Fibroblast of peridontal ligament (primary cell): ENCODE measurements around the gene DCTN5.
"Not testable (repeated sequence)": the region's sequence is repeated elsewhere in the genome, so short reads cannot be mapped to it uniquely, and the experiment has no call there.

ENCODE experiments used
- DNase-seq: peaks from one replicate; pipeline ENCODE4 v3.0.0-alpha.2; 2010; ENCODE audit errors: extremely low read depth

Gene DCTN5

DNA sequence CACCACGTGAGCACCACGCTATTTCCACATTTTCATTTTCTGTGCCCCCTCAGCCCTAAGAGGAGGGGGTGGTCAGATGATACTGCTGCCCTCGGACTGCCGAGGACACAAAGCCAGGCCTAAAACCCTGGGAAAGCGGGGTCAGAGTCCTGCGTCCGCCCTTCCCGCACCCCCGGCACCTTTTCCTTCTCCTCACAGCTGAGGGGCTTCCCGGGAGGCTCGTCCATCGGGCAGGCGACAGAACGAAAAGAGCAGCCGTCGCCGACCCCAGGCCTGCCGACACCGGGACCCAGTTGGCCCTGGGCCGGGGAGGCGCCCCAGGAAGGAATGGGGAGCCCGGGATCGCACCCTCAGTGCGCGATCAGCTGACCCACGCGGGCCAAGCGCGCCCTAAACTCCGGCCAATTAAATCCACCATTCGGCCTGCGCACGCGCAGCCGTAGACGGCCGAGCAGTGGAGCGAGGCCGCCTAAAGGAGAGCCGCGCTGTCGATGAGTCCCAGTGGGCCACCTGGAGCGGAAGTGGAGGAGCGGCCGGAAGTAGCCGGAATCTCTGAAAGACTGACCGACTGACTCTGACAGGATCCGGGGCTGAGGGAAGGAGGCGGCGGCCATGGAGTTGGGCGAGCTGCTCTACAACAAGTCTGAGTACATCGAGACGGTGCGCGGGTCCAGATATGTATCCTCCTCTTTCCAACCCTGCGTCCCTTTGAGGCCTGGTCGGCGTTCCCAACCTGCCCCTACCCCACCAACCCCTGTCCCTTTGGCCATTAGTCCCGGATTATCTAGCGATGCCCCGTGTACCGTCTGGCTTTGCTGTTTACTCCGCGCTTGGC lies at the start of gene DCTN5, which contains the start of gene PALB2:
DCTN5 (plus strand) TSS at position 536 of the 835 bp plus-strand sequence; CDS start at position 613, 77 bp downstream.
PALB2 (minus strand) TSS at position 380 of the 835 bp plus-strand sequence; CDS start at position 227, 153 bp downstream.
- peak; percentile 91 for DNase-seq

DNA sequence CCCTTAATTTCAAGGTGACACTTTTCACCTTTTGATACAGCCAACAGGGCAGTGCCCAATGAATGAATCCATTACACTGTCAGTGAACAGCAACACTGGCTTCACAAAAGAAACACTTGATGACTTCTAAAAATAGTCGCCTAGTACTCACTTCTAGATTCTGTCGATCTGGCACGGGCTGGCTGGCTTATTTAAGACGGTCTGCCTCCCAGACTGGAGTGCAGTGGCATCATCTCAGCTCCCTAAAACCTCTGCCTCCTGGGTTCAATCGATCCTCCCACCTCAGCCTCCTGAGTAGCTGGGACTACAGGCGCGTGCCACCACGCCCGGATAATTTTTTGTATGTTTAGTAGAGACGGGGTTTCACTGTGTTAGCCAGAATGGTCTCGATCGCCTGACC lies 47.1 kb upstream of the DCTN5 start:
- no peak for DNase-seq

DNA sequence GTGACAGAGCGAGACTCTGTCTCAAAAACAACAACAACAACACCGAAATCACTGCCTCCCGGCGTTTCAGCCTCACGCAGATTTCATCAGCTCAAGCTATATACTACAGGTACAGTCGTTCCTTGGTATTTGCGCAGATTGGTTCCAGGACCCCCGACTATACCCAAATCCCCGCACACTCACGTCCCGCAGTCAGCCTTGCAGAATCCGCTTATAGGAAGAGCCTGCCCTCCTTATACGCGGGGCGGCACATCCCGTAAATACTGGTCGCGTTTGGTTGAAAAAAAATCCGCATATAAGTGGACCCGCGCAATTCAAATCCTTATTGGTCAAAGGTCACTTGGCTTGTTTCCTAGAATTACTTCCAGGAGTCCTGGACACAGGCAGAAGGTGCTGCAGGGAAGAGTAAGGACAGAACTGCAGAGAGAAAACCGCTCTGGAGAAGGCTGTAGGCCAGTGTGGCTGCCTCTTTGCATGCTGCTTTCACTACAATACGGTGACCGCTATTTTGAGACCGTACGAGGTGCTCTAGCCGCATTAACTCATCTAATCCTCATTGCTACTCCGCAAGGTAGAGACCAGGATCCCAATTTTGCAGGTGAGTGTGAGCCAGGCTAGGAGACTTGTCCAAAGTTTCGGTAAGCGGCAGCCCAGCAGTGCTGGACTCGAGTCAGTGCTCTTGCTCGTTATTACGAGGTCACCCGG lies 45.9 kb upstream of the DCTN5 start:
- DNase-seq = peak; percentile 3

- peak; percentile 74 for DNase-seq
Observed at GRCh38 chr16:23595951-23596720, 45.1 kb upstream of the DCTN5 start, which contains the start of gene NDUFAB1. Gene NDUFAB1, minus strand, starts transcription at chr16:23596316. Its CDS starts 26 bp downstream, at chr16:23596290.

DNA sequence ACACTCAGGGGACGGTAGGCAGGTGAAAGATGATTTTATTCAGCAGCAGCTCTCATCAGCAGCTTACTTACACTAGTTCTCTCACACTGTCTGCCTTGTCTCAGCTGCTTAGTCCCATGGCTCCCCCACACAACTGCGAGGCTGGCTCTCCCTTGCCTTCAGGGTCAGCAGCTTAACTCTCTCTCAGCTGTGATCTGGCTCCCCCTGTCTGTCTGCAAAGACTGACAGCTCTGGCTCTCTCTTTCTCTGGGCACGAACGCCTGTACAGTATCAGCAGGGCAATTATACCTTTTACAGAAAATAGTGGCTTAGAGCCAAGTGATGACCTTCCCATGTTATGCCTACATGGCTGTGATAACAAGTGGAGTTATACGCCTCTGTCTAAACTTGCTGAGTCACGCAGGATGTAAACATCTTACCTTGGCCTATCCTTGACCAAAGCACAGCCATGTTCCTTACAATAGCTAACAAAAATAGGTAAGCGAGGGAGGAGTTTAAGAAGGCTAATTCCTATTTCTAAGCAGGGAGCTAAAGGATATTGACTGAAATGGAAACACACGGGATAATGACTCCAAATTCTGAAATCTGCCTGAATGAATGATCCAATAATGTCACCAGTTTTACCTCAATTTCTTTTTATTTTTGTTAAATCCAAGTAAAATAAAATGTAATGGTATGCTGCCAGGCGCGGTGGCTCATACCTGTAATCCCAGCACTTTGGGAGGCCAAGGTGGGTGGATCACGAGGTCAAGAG lies 44.1 kb upstream of the DCTN5 start:
- no peak for DNase-seq

- DNase-seq = no peak
Observed at GRCh38 chr16:23607726-23608125, 33.5 kb upstream of the DCTN5 start.

GRCh38 chr16:23608194-23608593 lies 33.1 kb upstream of the DCTN5 start:
- DNase-seq = peak; percentile 18

DNA sequence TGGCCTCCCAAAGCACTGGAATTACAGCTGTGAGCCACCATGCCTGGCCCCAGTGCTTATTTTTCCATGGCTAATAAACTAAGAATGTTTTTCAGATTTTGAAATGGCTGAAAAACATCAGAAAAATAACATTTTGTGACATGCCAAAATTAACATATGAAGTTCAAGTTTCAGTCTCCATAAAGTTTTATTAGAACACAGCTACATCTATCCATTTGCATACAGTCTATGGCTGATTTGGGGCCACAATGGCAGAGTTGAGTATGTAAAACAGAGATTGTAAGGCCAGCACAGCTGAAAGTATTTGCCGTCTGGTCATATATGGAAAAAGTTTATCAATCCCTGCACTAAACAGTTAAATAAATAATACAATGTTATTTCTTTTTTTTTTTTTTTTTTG lies 31.3 kb upstream of the DCTN5 start:
- no peak for DNase-seq

DNA sequence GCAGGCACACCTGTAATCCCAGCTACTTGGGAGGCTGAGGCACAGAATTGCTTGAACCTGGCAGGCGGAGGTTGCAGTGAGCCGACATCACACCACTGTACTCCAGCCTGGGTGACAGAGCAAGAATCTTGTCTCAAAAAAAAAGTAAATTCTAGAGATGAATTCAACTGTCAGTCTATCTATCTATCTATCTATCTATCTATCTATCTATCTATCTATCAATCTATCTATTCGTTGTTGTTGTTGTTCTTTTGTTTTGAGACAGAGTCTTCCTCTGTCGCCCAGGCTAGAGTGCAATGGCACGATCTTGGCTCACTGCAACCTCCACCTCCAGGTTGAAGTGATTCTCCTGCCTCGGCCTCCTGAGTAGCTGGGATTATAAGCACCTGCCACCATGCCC lies 30.4 kb upstream of the DCTN5 start:
- DNase-seq = not testable (repeated sequence)

DNA sequence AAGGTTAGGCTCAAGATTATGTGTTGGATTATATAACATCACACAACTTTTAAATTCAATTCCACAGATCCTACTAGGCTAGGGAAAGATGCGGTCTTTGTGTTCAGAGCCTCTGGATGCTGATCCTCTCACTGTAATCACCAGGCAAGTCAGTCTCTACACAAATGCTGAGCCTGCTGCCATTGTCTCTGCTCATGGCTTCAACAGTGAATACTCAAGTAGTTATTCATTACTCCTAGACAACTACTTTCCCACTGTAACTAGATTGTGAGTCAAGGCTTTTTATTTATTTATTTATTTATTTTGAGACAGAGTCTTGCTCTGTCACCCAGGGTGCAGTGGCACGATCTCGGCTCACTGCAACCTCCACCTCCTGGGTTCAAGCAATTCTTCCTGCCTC lies 29.3 kb upstream of the DCTN5 start:
- no peak for DNase-seq

DNA sequence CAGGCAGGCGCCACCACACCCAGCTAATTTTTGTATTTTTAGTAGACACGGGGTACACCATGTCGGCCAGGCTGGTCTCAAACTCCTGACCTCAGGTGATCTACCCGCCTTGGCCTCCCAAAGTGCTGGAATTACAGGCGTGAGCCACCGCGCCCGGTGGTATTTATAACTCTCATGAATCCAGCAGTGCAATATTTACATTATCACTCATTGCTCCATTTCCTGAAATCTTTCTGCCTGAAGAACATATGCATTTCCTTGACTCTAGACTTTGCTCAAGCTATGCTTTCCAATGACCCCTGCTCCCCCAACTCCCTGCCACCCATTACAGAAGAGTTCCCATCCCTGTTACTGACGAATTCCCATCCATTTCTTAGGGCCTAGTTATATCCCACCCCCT lies 25.5 kb upstream of the DCTN5 start:
- DNase-seq = no peak

DNA sequence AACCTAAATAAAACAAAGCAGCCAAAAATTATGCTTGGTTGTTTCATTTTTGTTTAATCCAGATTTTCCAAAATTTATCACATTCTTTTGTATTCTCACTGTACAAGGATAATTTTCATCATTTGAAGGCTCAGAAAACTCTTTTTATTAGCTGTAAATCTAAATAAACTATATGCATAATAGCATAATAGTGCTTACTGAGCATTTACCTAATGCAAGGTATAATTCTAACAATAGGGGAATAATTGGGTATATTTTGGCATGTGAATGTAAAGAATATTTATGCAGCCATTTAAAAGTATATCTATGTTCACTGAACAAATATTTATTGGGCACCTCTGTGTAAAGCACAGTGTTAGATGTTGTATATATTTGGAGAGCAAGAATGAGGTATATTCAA lies 17.2 kb upstream of the DCTN5 start:
- no peak for DNase-seq

- no peak for DNase-seq
Observed at GRCh38 chr16:23629516-23629915, 11.8 kb upstream of the DCTN5 start.

DNA sequence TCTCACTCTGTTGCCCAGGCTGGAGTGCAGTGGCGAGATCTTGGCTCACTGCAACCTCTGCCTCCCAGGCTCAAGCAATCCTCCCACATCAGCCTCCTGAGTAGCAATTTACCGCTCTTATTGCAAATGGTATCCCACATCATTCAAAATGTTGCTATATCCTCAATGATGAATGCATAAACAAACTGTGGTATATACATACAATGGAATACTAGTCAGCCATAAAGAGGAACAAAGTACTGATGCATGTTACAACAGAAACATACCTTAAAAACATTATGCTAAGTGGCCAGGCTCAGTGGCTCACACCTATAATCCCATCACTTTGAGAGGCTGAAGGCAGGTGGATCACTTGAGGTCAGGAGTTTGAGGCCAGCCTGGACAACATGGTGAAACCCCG lies 9.4 kb upstream of the DCTN5 start:
- not testable (repeated sequence) for DNase-seq

DNA sequence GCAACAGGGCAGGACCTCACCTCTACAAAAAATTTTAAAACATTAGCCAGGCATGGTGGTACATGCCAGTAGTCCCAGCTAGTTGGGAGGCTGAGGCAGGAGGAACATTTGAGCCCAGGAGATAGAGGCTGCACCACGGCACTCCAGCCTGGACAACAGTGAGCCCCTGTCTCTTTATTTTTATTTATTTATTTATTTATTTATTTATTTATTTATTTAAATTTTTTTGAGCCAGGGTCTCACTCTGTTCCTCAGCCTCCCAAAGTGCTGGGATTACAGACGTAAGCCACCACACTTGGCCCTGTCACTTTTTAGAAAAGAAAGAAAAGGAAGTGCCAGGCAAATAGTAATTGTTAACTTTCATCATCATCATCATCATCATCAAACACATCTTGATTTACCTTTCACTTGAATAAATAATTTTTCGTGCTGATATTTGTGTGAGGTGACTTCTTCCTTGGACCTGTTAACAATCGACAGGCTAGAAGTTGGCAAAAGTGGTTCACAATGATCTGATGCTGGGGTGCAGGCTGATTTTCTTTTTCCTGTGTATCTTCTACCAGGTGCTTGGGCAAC lies 6.7 kb upstream of the DCTN5 start:
- DNase-seq = no peak

GRCh38 chr16:23635958-23636357 lies 5.3 kb upstream of the DCTN5 start:
- DNase-seq = no peak

DNA sequence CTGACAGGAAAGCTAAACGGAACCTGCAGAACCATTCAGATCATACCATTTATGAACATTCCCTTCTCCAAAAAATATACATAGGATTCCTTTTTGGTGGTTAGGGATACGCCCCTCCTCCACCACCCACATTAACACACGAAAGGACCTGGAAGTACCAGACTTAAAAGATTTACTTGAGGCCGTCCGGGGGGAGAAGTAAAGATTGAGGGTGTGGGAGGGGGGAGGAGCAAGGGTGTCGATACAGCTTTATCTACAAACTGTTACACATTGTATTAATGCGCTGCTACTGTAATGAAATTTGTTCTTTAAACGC lies 693 bp upstream of the DCTN5 start:
- no peak for DNase-seq

GRCh38 chr16:23642246-23642774 lies 1.0 kb downstream of the DCTN5 start:
- DNase-seq = no peak

DNA sequence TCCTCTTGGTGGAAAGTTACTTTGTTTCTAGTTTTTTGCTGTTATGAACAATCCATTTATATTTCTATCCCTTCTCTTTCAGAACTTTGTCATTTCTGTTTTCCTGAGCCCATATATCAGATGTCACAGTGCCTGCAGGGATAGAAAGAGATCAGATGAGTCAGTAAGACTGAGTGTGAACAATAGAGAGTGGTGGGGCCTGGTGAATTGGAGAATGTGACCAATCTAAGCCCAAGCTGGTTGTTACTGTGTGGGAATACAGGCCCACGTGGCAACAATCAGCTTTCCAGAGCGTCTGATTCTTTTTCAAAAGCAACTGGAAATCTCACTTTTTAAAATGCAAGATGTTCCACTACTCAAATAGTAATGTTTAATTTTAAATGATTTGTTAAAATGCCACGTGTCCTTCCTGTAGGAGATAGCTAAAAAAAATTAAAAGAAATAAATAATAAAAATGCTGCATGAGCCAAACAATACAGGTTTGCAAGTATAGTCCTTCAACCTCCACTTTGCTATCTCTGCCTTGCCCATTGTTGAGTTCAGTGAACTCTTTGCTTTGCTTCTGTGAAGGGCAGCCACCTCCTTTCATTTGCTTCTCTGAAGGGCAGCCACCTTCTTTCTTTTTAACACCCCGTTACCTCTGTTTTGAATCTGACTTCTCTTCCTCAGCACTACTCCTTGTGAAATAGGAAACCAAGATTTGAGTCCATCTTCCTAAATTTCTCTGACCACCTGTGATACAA lies 9.6 kb downstream of the DCTN5 start:
- no peak for DNase-seq

GRCh38 chr16:23651943-23652468 lies 10.7 kb downstream of the DCTN5 start:
- no peak for DNase-seq
